Hepatocyte (in vitro differentiated cells): ENCODE measurements around the gene DCUN1D5. TPM values are rescaled to one million over a fixed set of nuclear protein-coding genes. Genes with fewer than 3 reads are reported as not detected.

Experiments
- DNase-seq: peaks from one replicate; pipeline ENCODE4 v3.0.0-alpha.2; 2016; ENCODE audit warnings: low spot score
- H2AFZ ChIP-seq: fragments of 200-600 bp; sonication (generic); 2 replicates; pipeline ENCODE4 v1.6.0; 2016; ENCODE audit warnings: antibody characterized with exemption, mild to moderate bottlenecking
- H3K27ac ChIP-seq: fragments of 200-600 bp; sonication (generic); 2 replicates; pipeline ENCODE4 v1.5.1; 2016; ENCODE audit warnings: mild to moderate bottlenecking
- H3K27me3 ChIP-seq: fragments of 200-600 bp; sonication (generic); 2 replicates; pipeline ENCODE4 v1.6.1; 2016
- H3K36me3 ChIP-seq: fragments of 200-600 bp; sonication (generic); replicated peaks from 2 replicates; pipeline ENCODE4 v1.5.1; 2016; ENCODE audit warnings: low read depth; ENCODE audit not compliant: insufficient read depth
- H3K4me1 ChIP-seq: fragments of 200-600 bp; sonication (generic); 2 replicates; pipeline ENCODE4 v1.5.1; 2016; ENCODE audit warnings: mild to moderate bottlenecking, moderate library complexity; ENCODE audit not compliant: insufficient read depth
- H3K4me2 ChIP-seq: fragments of 200-600 bp; sonication (generic); 2 replicates; pipeline ENCODE4 v1.6.0; 2016
- H3K4me3 ChIP-seq: fragments of 200-600 bp; sonication (generic); 2 replicates; pipeline ENCODE4 v1.5.1; 2016; ENCODE audit warnings: mild to moderate bottlenecking
- H3K79me2 ChIP-seq: fragments of 200-600 bp; sonication (generic); 2 replicates; pipeline ENCODE4 v1.6.0; 2017; ENCODE audit warnings: mild to moderate bottlenecking
- H3K9me2 ChIP-seq: fragments of 200-600 bp; sonication (generic); replicated peaks from 2 replicates; pipeline ENCODE4 v1.6.0; 2017; ENCODE audit warnings: mild to moderate bottlenecking; ENCODE audit not compliant: insufficient read depth
- H3K9me3 ChIP-seq: fragments of 200-600 bp; sonication (generic); 2 replicates; pipeline ENCODE4 v1.5.1; 2016; ENCODE audit warnings: low read depth, mild to moderate bottlenecking
- H4K20me1 ChIP-seq: fragments of 200-600 bp; sonication (generic); 2 replicates; pipeline ENCODE4 v1.6.0; 2016; ENCODE audit warnings: mild to moderate bottlenecking; ENCODE audit not compliant: insufficient read depth, poor library complexity, severe bottlenecking
- EZH2 ChIP-seq: fragments of 200-600 bp; sonication (generic); IDR thresholded peaks from 2 replicates; pipeline ENCODE4 v1.6.1; 2016; ENCODE audit warnings: antibody characterized with exemption, mild to moderate bottlenecking, borderline replicate concordance
- EZH2phosphoT487 ChIP-seq: fragments of 200-600 bp; sonication (generic); IDR thresholded peaks from one replicate; pipeline ENCODE4 v1.6.1; 2018; ENCODE audit warnings: antibody characterized with exemption, mild to moderate bottlenecking, low read depth, moderate library complexity; ENCODE audit not compliant: unreplicated experiment, severe bottlenecking
- WGBS: methylation state at CpG from one replicate; pipeline ENCODE4 v1.1.6; 2016; ENCODE audit warnings: low lambda C conversion rate; ENCODE audit errors: missing lambda C conversion rate; 5-methylcytosine and 5-hydroxymethylcytosine counted together
- polyA plus RNA-seq: library from polyadenylated mRNA; unstranded; fragments of >200 nt; fragmentation: Nextera tagmentation; extraction: Ambion mirVana; gene quantifications from 2 replicates; pipeline ENCODE4 v1.2.1, GENCODE V29; 2016
- total RNA-seq: library from RNA; depleted of rRNA; stranded (reverse); fragments of >200 nt; gene quantifications from 2 replicates; pipeline ENCODE4 v1.2.3, GENCODE V29; 2014
- TF ChIP-seq, protein P1 (sequence below): fragments of 200-600 bp; sonication (generic); IDR thresholded peaks from 2 replicates; pipeline ENCODE4 v1.5.1; 2016; ENCODE audit warnings: antibody characterized with exemption, mild to moderate bottlenecking; ENCODE audit not compliant: poor library complexity

The DCUN1D5 gene
- total and polyA plus RNA-seq, 2 experiments from 2014 or later = 54.5 to 78.4 TPM

DNA sequence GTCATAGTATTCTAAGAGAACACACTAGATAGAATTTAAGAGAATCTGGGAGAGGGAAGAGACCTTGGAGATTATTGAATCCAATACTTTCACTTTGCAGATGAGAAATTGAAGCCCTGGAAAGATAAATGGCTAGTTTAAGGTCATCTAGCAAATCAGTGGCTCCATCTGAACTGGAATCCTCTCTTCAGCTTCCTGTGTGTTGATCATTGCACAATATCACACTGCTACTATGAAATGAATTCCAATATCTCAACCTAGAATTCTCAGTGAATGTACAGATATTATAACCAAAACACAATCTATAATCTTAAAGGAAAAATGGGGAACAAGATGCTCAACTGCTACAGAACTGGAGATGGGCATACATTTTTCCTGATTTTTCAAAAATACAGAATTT, 44.1 kb downstream of the DCUN1D5 start:
- Histone ChIP-seq H3K36me3 (no peaks in the 10 kb centered on the region), H2AFZ (no peak overlapping the region), H3K27ac (no peak overlapping the region), H3K4me3 (no peak overlapping the region), H3K27me3 (no peaks in the 10 kb centered on the region), H3K9me3 (no peaks in the 10 kb centered on the region), H3K4me1 (no peaks in the 10 kb centered on the region), H3K4me2 (no peak overlapping the region), H3K9me2 (no peaks in the 10 kb centered on the region), H3K79me2 (no peaks in the 10 kb centered on the region), H4K20me1 (no peaks in the 10 kb centered on the region)
- TF ChIP-seq EZH2phosphoT487 (no peak), EZH2 (no peak)
- TF ChIP-seq, protein P1, sequence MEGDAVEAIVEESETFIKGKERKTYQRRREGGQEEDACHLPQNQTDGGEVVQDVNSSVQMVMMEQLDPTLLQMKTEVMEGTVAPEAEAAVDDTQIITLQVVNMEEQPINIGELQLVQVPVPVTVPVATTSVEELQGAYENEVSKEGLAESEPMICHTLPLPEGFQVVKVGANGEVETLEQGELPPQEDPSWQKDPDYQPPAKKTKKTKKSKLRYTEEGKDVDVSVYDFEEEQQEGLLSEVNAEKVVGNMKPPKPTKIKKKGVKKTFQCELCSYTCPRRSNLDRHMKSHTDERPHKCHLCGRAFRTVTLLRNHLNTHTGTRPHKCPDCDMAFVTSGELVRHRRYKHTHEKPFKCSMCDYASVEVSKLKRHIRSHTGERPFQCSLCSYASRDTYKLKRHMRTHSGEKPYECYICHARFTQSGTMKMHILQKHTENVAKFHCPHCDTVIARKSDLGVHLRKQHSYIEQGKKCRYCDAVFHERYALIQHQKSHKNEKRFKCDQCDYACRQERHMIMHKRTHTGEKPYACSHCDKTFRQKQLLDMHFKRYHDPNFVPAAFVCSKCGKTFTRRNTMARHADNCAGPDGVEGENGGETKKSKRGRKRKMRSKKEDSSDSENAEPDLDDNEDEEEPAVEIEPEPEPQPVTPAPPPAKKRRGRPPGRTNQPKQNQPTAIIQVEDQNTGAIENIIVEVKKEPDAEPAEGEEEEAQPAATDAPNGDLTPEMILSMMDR = no peak
- DNase-seq = no peak

DNA sequence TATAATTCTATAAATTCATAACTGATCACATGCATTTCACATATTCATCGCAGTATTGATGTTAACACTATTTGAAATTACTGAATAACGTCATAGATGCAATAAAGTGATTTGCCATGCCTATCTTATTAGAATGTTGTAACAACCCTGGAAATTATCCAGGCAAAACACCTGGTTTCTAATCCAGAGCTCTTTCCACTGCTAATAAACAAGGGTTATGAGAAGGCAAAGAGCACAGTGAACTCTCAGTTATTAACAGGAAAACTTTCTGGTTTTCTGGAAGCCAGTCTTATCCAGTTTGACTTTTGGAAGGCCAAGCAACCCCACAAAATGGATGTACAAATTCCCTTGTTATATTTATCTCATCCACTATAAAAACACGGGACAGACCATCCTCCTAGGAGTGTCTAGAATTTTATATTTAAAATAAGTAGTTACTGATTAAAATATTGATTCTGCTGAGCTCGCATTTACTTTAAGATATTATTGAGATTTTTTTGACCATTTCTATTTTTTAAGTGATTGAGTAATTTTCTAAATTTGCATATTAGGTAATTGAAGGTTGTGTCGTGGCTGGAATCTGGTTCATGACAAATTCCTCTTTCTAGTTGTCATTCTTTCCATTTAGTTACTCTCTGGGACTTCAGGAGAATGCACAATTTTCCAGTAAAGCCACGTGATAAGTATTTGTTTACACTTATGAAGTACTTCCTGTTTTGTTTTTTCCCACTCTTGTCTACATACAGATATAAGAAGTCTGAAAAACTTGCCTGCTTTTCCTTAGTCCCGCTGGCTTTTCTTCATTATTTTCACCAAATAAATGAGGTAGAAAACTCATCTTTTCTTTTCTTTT, 47.9 kb downstream of the DCUN1D5 start:
- H3K9me2 ChIP-seq = no peaks in the 10 kb centered on the region
- H3K27me3 ChIP-seq = no peaks in the 10 kb centered on the region
- no peak for TF ChIP-seq EZH2phosphoT487
- no peak for TF ChIP-seq EZH2
- TF ChIP-seq, protein P1 = no peak
- DNase-seq = no peak
- WGBS = 82% methylated on average over 7 of the region's 7 CpGs
- H3K4me1 ChIP-seq = no peaks in the 10 kb centered on the region
- no peak overlapping the region for H3K4me2 ChIP-seq
- H4K20me1 ChIP-seq = no peaks in the 10 kb centered on the region
- H3K27ac ChIP-seq = no peak overlapping the region
- no peaks in the 10 kb centered on the region for H3K79me2 ChIP-seq
- H3K4me3 ChIP-seq = no peak overlapping the region
- no peak overlapping the region for H2AFZ ChIP-seq
- no peaks in the 10 kb centered on the region for H3K36me3 ChIP-seq
- H3K9me3 ChIP-seq = no peaks in the 10 kb centered on the region

DNA sequence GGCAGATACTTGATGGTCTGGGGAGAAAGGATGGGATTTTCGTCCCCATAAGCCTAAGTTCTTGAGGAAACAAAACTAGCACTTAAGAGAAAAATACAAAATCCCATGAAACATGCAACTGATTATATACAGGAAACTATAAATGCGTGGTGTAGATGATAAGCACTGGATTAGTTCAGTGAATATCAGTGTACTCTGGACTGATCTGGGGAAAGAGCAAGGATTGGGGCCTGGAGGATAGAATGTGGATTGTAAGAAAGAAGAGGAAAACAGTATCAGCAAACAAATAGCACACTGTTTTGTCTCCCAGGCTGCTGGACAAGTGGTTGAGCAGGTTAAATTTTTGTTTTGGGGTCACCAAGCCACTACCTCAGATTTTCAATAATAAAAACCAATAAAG, 49.8 kb downstream of the DCUN1D5 start:
- Histone ChIP-seq H3K9me2 (no peaks in the 10 kb centered on the region), H2AFZ (no peak overlapping the region), H3K4me3 (no peak overlapping the region), H3K4me2 (no peak overlapping the region), H3K9me3 (no peaks in the 10 kb centered on the region), H3K4me1 (no peaks in the 10 kb centered on the region), H4K20me1 (no peaks in the 10 kb centered on the region), H3K27ac (no peak overlapping the region), H3K36me3 (no peaks in the 10 kb centered on the region), H3K27me3 (no peaks in the 10 kb centered on the region), H3K79me2 (no peaks in the 10 kb centered on the region)
- WGBS = 59% methylated on average over 2 of the region's 2 CpGs
- no peak for DNase-seq
- no peak for TF ChIP-seq EZH2phosphoT487

DNA sequence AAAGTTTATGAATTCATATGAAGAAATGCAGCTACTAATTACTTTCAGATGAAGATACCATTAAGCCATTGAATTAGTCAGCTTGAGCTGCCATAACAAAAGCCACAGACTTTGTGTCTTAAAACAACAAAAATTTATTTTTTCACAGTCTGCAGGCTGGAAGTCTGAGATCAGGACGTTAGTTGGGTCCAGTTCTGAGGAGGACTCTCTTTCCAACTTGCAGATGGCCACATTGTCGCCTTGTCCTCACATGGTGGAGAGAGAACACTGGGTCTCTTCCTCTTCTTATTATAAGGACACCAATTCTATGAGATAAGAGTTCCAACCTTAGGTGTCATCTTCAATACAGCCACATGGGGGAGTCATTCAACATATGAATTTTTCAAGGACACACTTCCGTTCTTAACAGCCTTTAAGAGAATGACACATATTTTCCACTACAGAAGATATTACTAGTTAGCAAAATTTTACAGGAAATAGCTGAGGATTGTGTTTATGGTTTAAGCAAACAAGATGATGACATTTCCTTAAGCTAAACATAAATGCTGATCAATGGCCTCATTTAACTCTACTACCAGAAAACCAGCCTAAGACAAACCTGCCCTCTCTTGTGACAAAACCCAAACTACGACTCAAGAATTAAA, 56.0 kb downstream of the DCUN1D5 start:
- Histone ChIP-seq H3K36me3 (no peaks in the 10 kb centered on the region), H3K9me2 (no peaks in the 10 kb centered on the region), H3K4me2 (no peak overlapping the region), H3K79me2 (no peaks in the 10 kb centered on the region), H4K20me1 (no peaks in the 10 kb centered on the region), H3K27ac (peak overlapping the region; percentile 41), H3K4me1 (no peaks in the 10 kb centered on the region), H2AFZ (no peak overlapping the region), H3K4me3 (no peak overlapping the region), H3K27me3 (no peaks in the 10 kb centered on the region), H3K9me3 (no peaks in the 10 kb centered on the region)
- TF ChIP-seq, protein P1 = peak; percentile 60
- TF ChIP-seq EZH2phosphoT487 = no peak
- WGBS = 25% methylated on average over 4 of the region's 4 CpGs
- peak; percentile 84 for DNase-seq
